RPMI7951 (cell line): Measurements from ENCODE around the gene PPM1G. TPM values are rescaled to one million over a fixed set of nuclear protein-coding genes. Genes with fewer than 3 reads are reported as not detected.

Experiments used
- DNase-seq: peaks from one replicate; pipeline ENCODE4 v3.0.0-alpha.2; 2012; ENCODE audit warnings: low read depth
- total RNA-seq: library from RNA; depleted of rRNA; stranded (reverse); fragments of >200 nt; shearing (Covaris generic); gene quantifications from 2 replicates; pipeline ENCODE4 v1.2.3, GENCODE V29; 2014; rRNA removed

The PPM1G gene
- total RNA-seq, 1 experiment from 2014 or later, result 86.5 TPM

- DNase-seq, result no peak
Measured at GRCh38 chr2:27335311-27335710, 74.1 kb downstream of the PPM1G start.

Other genes starting within 250 kb of the PPM1G start
- gene ATRAID, start 197.6 kb downstream of the PPM1G start, total RNA-seq, result 294 and 342 TPM in 2 replicates
- gene SLC5A6, start 197.3 kb downstream of the PPM1G start, total RNA-seq, result 32.2 and 38.2 TPM in 2 replicates
- 22.7 and 32.7 TPM in 2 replicates for gene CAD, start 192.2 kb downstream of the PPM1G start, total RNA-seq
- gene SLC30A3, start 146.5 kb downstream of the PPM1G start, total RNA-seq, result not detected in 2 replicates
- not detected in 2 replicates for gene DNAJC5G, start 134.2 kb downstream of the PPM1G start, total RNA-seq
- 0.10 TPM in 1 of 2 replicates, not detected in the other for gene TRIM54, start 127.2 kb downstream of the PPM1G start, total RNA-seq
- gene UCN, start 101.1 kb downstream of the PPM1G start, total RNA-seq, result 0.48 and 2.1 TPM in 2 replicates
- 99.4 and 124 TPM in 2 replicates for gene MPV17, start 86.5 kb downstream of the PPM1G start, total RNA-seq
- 38.0 and 44.2 TPM in 2 replicates for gene GTF3C2, start 52.8 kb downstream of the PPM1G start, total RNA-seq
- 31.8 and 36.1 TPM in 2 replicates for gene EIF2B4, start 39.3 kb downstream of the PPM1G start, total RNA-seq
- gene SNX17, start 39.0 kb downstream of the PPM1G start, total RNA-seq, result 186 and 191 TPM in 2 replicates
- 7.9 and 8.8 TPM in 2 replicates for gene ZNF513, start 28.9 kb downstream of the PPM1G start, total RNA-seq
- 138 and 153 TPM in 2 replicates for gene NRBP1, start 19.0 kb upstream of the PPM1G start, total RNA-seq
- 0.48 TPM in 1 of 2 replicates, not detected in the other for gene KRTCAP3, start 32.8 kb upstream of the PPM1G start, total RNA-seq
- 16.1 and 20.5 TPM in 2 replicates for gene IFT172, start 80.2 kb upstream of the PPM1G start, total RNA-seq
- 6.1 and 6.3 TPM in 2 replicates for gene FNDC4, start 85.6 kb upstream of the PPM1G start, total RNA-seq
- gene GCKR, start 87.2 kb upstream of the PPM1G start, total RNA-seq, result not detected in 2 replicates
- 19.8 and 20.5 TPM in 2 replicates for gene ZNF512, start 173.5 kb upstream of the PPM1G start, total RNA-seq
- gene CCDC121, start 219.4 kb upstream of the PPM1G start, total RNA-seq, result 1.8 and 2.2 TPM in 2 replicates
- gene GPN1, start 219.5 kb upstream of the PPM1G start, total RNA-seq, result 61.9 and 63.3 TPM in 2 replicates